Neural progenitor cell (in vitro differentiated cells): ENCODE data around the gene MYL1. TPM values are rescaled to one million over a fixed set of nuclear protein-coding genes. Genes with fewer than 3 reads are reported as not detected.

Experiments used
- DNase-seq: peaks from one replicate; pipeline ENCODE4 v3.0.0-alpha.2; 2016; ENCODE audit warnings: low spot score
- H2AFZ ChIP-seq: fragments of 200-600 bp; sonication (generic); replicated peaks from 2 replicates; pipeline ENCODE4 v1.6.1; 2016; ENCODE audit warnings: antibody characterized with exemption
- H3F3A ChIP-seq: fragments of 200-600 bp; sonication (generic); 2 replicates; pipeline ENCODE4 v1.6.1; 2016; ENCODE audit warnings: antibody characterized with exemption, low read depth
- H3K27ac ChIP-seq: fragments of 200-600 bp; sonication (generic); 2 replicates; pipeline ENCODE4 v1.5.1; 2016; ENCODE audit warnings: mild to moderate bottlenecking
- H3K27me3 ChIP-seq: fragments of 200-600 bp; sonication (generic); 2 replicates; pipeline ENCODE4 v1.6.1; 2016; ENCODE audit warnings: mild to moderate bottlenecking, moderate library complexity
- H3K36me3 ChIP-seq: fragments of 200-600 bp; sonication (generic); 2 replicates; pipeline ENCODE4 v1.5.1; 2016
- H3K4me1 ChIP-seq: fragments of 200-600 bp; sonication (generic); 2 replicates; pipeline ENCODE4 v1.6.1; 2016; ENCODE audit warnings: mixed run types
- H3K4me2 ChIP-seq: fragments of 200-600 bp; sonication (generic); 2 replicates; pipeline ENCODE4 v1.6.1; 2016
- H3K4me3 ChIP-seq: fragments of 200-600 bp; sonication (generic); 2 replicates; pipeline ENCODE4 v1.5.1; 2016
- H3K79me2 ChIP-seq: fragments of 200-600 bp; sonication (generic); 2 replicates; pipeline ENCODE4 v1.6.1; 2016; ENCODE audit warnings: low read depth
- H3K9ac ChIP-seq: fragments of 200-600 bp; sonication (generic); 2 replicates; pipeline ENCODE4 v1.6.1; 2016
- H3K9me3 ChIP-seq: fragments of 200-600 bp; sonication (generic); 2 replicates; pipeline ENCODE4 v1.5.1; 2016; ENCODE audit warnings: low read depth
- H4K20me1 ChIP-seq: fragments of 200-600 bp; sonication (generic); 2 replicates; pipeline ENCODE4 v1.6.1; 2016; ENCODE audit warnings: low read depth
- H3K27ac Mint-ChIP-seq: 3 replicates; pipeline ENCODE4 v1.8.0; 2021; ENCODE audit warnings: mixed read lengths
- H3K27me3 Mint-ChIP-seq: 2 replicates; pipeline ENCODE4 v1.8.0; 2022; ENCODE audit warnings: low read depth, mild to moderate bottlenecking, inconsistent platforms, moderate library complexity, mixed read lengths; ENCODE audit not compliant: insufficient read depth
- H3K36me3 Mint-ChIP-seq: 3 replicates; pipeline ENCODE4 v1.8.0; 2021; ENCODE audit warnings: mixed read lengths
- H3K4me1 Mint-ChIP-seq: 3 replicates; pipeline ENCODE4 v1.8.0; 2021; ENCODE audit warnings: mixed read lengths
- H3K4me3 Mint-ChIP-seq: 3 replicates; pipeline ENCODE4 v1.8.0; 2021; ENCODE audit warnings: mild to moderate bottlenecking, moderate library complexity, mixed read lengths
- H3K9me3 Mint-ChIP-seq: 3 replicates; pipeline ENCODE4 v1.8.0; 2020; ENCODE audit warnings: mixed read lengths
- CTCF ChIP-seq: fragments of 200-600 bp; sonication (generic); IDR thresholded peaks from 2 replicates; pipeline ENCODE4 v1.5.1; 2017; ENCODE audit warnings: antibody characterized with exemption, mild to moderate bottlenecking
- EZH2 ChIP-seq: fragments of 200-600 bp; sonication (generic); IDR thresholded peaks from 2 replicates; pipeline ENCODE4 v1.6.1; 2017; ENCODE audit warnings: antibody characterized with exemption, mild to moderate bottlenecking, moderate library complexity
- EZH2phosphoT487 ChIP-seq: fragments of 200-600 bp; sonication (generic); IDR thresholded peaks from 2 replicates; pipeline ENCODE4 v1.6.1; 2017; ENCODE audit warnings: antibody characterized with exemption
- total RNA-seq: library from RNA; depleted of rRNA; stranded (reverse); fragments of >200 nt; gene quantifications from 2 replicates; pipeline ENCODE4 v1.2.3, GENCODE V29; 2015; ENCODE audit warnings: low replicate concordance

Gene MYL1
- total RNA-seq, 1 donor from 2014 or later: not detected

- no peaks in the 10 kb centered on the region for H3K9me3 ChIP-seq
- H3K36me3 ChIP-seq: no peaks in the 10 kb centered on the region
- H3K4me3 ChIP-seq: no peak overlapping the region
- no peaks in the 10 kb centered on the region for H3K79me2 ChIP-seq
- H3F3A ChIP-seq: no peaks in the 10 kb centered on the region
- H3K4me2 ChIP-seq: no peak overlapping the region
- Mint-ChIP-seq H3K27ac (no peak overlapping the region), H3K4me3 (no peak overlapping the region), H3K4me1 (no peaks in the 10 kb centered on the region), H3K36me3 (no peaks in the 10 kb centered on the region), H3K9me3 (no peaks in the 10 kb centered on the region), H3K27me3 (peaks cover 2% of the 10 kb centered on the region)
- H3K27me3 ChIP-seq: no peaks in the 10 kb centered on the region
- H2AFZ ChIP-seq: no peak overlapping the region
- no peak overlapping the region for H3K9ac ChIP-seq
- H3K27ac ChIP-seq: no peak overlapping the region
- TF ChIP-seq EZH2phosphoT487 (no peak), CTCF (no peak), EZH2 (no peak)
- no peaks in the 10 kb centered on the region for H3K4me1 ChIP-seq
- DNase-seq: no peak
- no peaks in the 10 kb centered on the region for H4K20me1 ChIP-seq
Observed at GRCh38 chr2:210324458-210324857, 9.5 kb upstream of the MYL1 start.

GRCh38 chr2:210323003-210323402, 8.0 kb upstream of the MYL1 start:
- no peaks in the 10 kb centered on the region for H3K9me3 Mint-ChIP-seq
- H3K4me1 Mint-ChIP-seq: no peaks in the 10 kb centered on the region
- no peak for DNase-seq
- Histone ChIP-seq H3K9me3 (no peaks in the 10 kb centered on the region), H3K9ac (no peak overlapping the region), H3K36me3 (no peaks in the 10 kb centered on the region), H4K20me1 (no peaks in the 10 kb centered on the region), H3K4me3 (no peak overlapping the region), H3K79me2 (no peaks in the 10 kb centered on the region), H3F3A (no peaks in the 10 kb centered on the region), H3K27ac (no peak overlapping the region), H3K27me3 (no peaks in the 10 kb centered on the region), H3K4me2 (no peak overlapping the region), H2AFZ (no peak overlapping the region), H3K4me1 (no peaks in the 10 kb centered on the region)
- H3K36me3 Mint-ChIP-seq: no peaks in the 10 kb centered on the region
- TF ChIP-seq EZH2phosphoT487 (no peak), CTCF (no peak), EZH2 (no peak)
- no peak overlapping the region for H3K27ac Mint-ChIP-seq
- H3K4me3 Mint-ChIP-seq: no peak overlapping the region
- H3K27me3 Mint-ChIP-seq: peaks cover 3% of the 10 kb centered on the region

- H4K20me1 ChIP-seq: no peaks in the 10 kb centered on the region
- no peaks in the 10 kb centered on the region for H3K4me1 ChIP-seq
- no peaks in the 10 kb centered on the region for H3K9me3 ChIP-seq
- no peak overlapping the region for H3K4me2 ChIP-seq
- no peaks in the 10 kb centered on the region for H3K4me1 Mint-ChIP-seq
- no peaks in the 10 kb centered on the region for H3K36me3 ChIP-seq
- no peak for DNase-seq
- no peaks in the 10 kb centered on the region for H3K79me2 ChIP-seq
- no peaks in the 10 kb centered on the region for H3K36me3 Mint-ChIP-seq
- no peak overlapping the region for H2AFZ ChIP-seq
- no peak overlapping the region for H3K27ac ChIP-seq
- no peaks in the 10 kb centered on the region for H3F3A ChIP-seq
- H3K4me3 Mint-ChIP-seq: no peak overlapping the region
- H3K27me3 ChIP-seq: no peaks in the 10 kb centered on the region
- H3K9me3 Mint-ChIP-seq: no peaks in the 10 kb centered on the region
- no peak overlapping the region for H3K4me3 ChIP-seq
- H3K9ac ChIP-seq: no peak overlapping the region
- peaks cover 5% of the 10 kb centered on the region for H3K27me3 Mint-ChIP-seq
- no peak overlapping the region for H3K27ac Mint-ChIP-seq
- no peak for TF ChIP-seq CTCF
- TF ChIP-seq EZH2: no peak
- TF ChIP-seq EZH2phosphoT487: no peak
Observed at GRCh38 chr2:210318891-210319290, 3.9 kb upstream of the MYL1 start.
